Prostate gland (tissue), 2 donors: ENCODE measurements around the gene B4GAT1. TPM values are rescaled to one million over a fixed set of nuclear protein-coding genes. Genes with fewer than 3 reads are reported as not detected.

Experiments
- small RNA-seq, 2 donors: library from RNA; depleted of rRNA; stranded (forward); fragments of <200 nt; gene quantifications; one replicate each; pipeline ENCODE3, GENCODE V24; 2016
- total RNA-seq, 2 donors: library from RNA; depleted of rRNA; stranded (reverse); fragments of >200 nt; gene quantifications; one replicate each; pipeline ENCODE4 v1.1.0, GENCODE V29; 2016

The B4GAT1 gene
- total RNA-seq, 2 donors from 2014 or later = 47.0 to 64.9 TPM

Small RNA genes lying within 50 kb of the gene (small RNA-seq; reads per million reads assigned to genes)
- gene RF00017 = 0 reads per million in 2 donors
- gene RNU1-84P = 0 reads per million in 2 donors

Other genes with a start within 250 kb of the B4GAT1 start
- gene KLC2, start 89.9 kb downstream of the B4GAT1 start, total RNA-seq = 10 to 100 TPM; 22.5 to 49.8 TPM
- 100 to 1,000 TPM; 140 to 166 TPM for gene RAB1B, start 79.0 kb downstream of the B4GAT1 start, total RNA-seq
- gene CNIH2, start 69.5 kb downstream of the B4GAT1 start, total RNA-seq = 1 to 10 TPM in 1 of 2 donors, not detected in 1; 3.6 TPM
- gene YIF1A, start 58.5 kb downstream of the B4GAT1 start, total RNA-seq = 100 to 1,000 TPM in 1 of 2 donors, 10 to 100 TPM in 1; 92.6 to 112 TPM
- under 1 TPM; 0.17 to 0.50 TPM for gene TMEM151A, start 55.7 kb downstream of the B4GAT1 start, total RNA-seq
- 1 to 10 TPM; 1.9 to 7.3 TPM for gene CD248, start 30.6 kb downstream of the B4GAT1 start, total RNA-seq
- gene RIN1, start 11.2 kb downstream of the B4GAT1 start, total RNA-seq = 10 to 100 TPM; 12.8 to 16.9 TPM
- 10 to 100 TPM; 55.7 to 71.3 TPM for gene BRMS1, start 2.5 kb downstream of the B4GAT1 start, total RNA-seq
- gene SLC29A2, start 24.1 kb upstream of the B4GAT1 start, total RNA-seq = 10 to 100 TPM; 10.1 to 12.5 TPM
- under 1 TPM in 1 of 2 donors, not detected in 1; 0.74 TPM for gene NPAS4, start 73.4 kb upstream of the B4GAT1 start, total RNA-seq
- gene MRPL11, start 91.2 kb upstream of the B4GAT1 start, total RNA-seq = 10 to 100 TPM; 44.2 to 51.2 TPM
- gene PELI3, start 119.3 kb upstream of the B4GAT1 start, total RNA-seq = 10 to 100 TPM; 23.9 to 27.0 TPM
- 10 to 100 TPM; 37.0 to 53.6 TPM for gene DPP3, start 132.8 kb upstream of the B4GAT1 start, total RNA-seq
- gene BBS1, start 163.0 kb upstream of the B4GAT1 start, total RNA-seq = 100 to 1,000 TPM; 106 to 148 TPM
- gene ZDHHC24, start 198.4 kb upstream of the B4GAT1 start, total RNA-seq = 10 to 100 TPM; 24.9 to 37.8 TPM
- gene ACTN3, start 199.3 kb upstream of the B4GAT1 start, total RNA-seq = not detected
- 100 to 1,000 TPM; 119 to 130 TPM for gene CTSF, start 221.0 kb upstream of the B4GAT1 start, total RNA-seq
- 1 to 10 TPM in 1 of 2 donors, under 1 TPM in 1; 0.82 to 3.8 TPM for gene CCDC87, start 245.4 kb upstream of the B4GAT1 start, total RNA-seq
- 10 to 100 TPM; 31.0 to 63.8 TPM for gene CCS, start 245.6 kb upstream of the B4GAT1 start, total RNA-seq